Measurements from ENCODE around the gene TBC1D22A.

TBC1D22A gene

GRCh38 chr22:46862418-46863324, 100.2 kb downstream of the TBC1D22A start:
- DNase-seq = no peak

GRCh38 chr22:46863794-46864193, 101.3 kb downstream of the TBC1D22A start:
- no peak for DNase-seq

- DNase-seq = no peak
Measured at GRCh38 chr22:46864314-46865051, 102.0 kb downstream of the TBC1D22A start.

- no peak for DNase-seq
Measured at GRCh38 chr22:46865052-46865434, 102.6 kb downstream of the TBC1D22A start.

- no peak for DNase-seq
Measured at GRCh38 chr22:46865642-46866041, 103.2 kb downstream of the TBC1D22A start.

GRCh38 chr22:46866591-46866990, 104.1 kb downstream of the TBC1D22A start:
- DNase-seq = no peak

GRCh38 chr22:46867106-46867505, 104.7 kb downstream of the TBC1D22A start:
- DNase-seq = no peak

- DNase-seq = no peak
Measured at GRCh38 chr22:46869329-46869728, 106.9 kb downstream of the TBC1D22A start.

- no peak for DNase-seq
Measured at GRCh38 chr22:46869831-46870441, 107.5 kb downstream of the TBC1D22A start.

GRCh38 chr22:46871826-46872225, 109.4 kb downstream of the TBC1D22A start:
- no peak for DNase-seq

GRCh38 chr22:46875089-46875488, 112.6 kb downstream of the TBC1D22A start:
- no peak for DNase-seq

GRCh38 chr22:46876357-46876934, 114.0 kb downstream of the TBC1D22A start:
- DNase-seq = no peak

- DNase-seq = no peak
Measured at GRCh38 chr22:46878191-46878948, 115.9 kb downstream of the TBC1D22A start.

- DNase-seq = no peak
Measured at GRCh38 chr22:46879083-46879482, 116.6 kb downstream of the TBC1D22A start.

- no peak for DNase-seq
Measured at GRCh38 chr22:46881373-46882118, 119.1 kb downstream of the TBC1D22A start.

GRCh38 chr22:46883092-46883910, 120.9 kb downstream of the TBC1D22A start:
- no peak for DNase-seq

- DNase-seq = no peak
Measured at GRCh38 chr22:46884365-46884764, 121.9 kb downstream of the TBC1D22A start.

GRCh38 chr22:46887978-46888377, 125.5 kb downstream of the TBC1D22A start:
- DNase-seq = no peak

GRCh38 chr22:46890819-46891218, 128.4 kb downstream of the TBC1D22A start:
- no peak for DNase-seq

GRCh38 chr22:46891382-46891951, 129.0 kb downstream of the TBC1D22A start:
- DNase-seq = no peak

All from activated CD4-positive, alpha-beta T cell treated with anti-CD3 and anti-CD28 coated beads, Interleukin-2, amount 50 U/mL, for 1 hour (primary cell).